Breast epithelium (tissue), 4 donors: ENCODE results near the gene SLC9A2. TPM values are rescaled to one million over a fixed set of nuclear protein-coding genes. Genes with fewer than 3 reads are reported as not detected.

Experiments used
- DNase-seq, 2 donors: peaks; one replicate each; pipeline ENCODE4 v3.0.0-alpha.2; 2019; ENCODE audit warnings: low spot score in 2 of 2
- H3K27ac ChIP-seq, 2 donors: fragments of 200-600 bp; sonication (generic) in 1 of 2; one replicate each; pipeline ENCODE4 v1.5.1; 2016 to 2019; ENCODE audit warnings: mild to moderate bottlenecking in 1 of 2
- H3K27me3 ChIP-seq, 2 donors: fragments of 200-600 bp; sonication (generic) in 1 of 2; one replicate each; pipeline versions ENCODE4 v1.5.1 to v1.6.0; 2017 to 2019; ENCODE audit warnings: control low read depth in 1 of 2, mild to moderate bottlenecking in 1 of 2
- H3K36me3 ChIP-seq: fragments of 200-600 bp; one replicate; pipeline ENCODE4 v1.5.1; 2019
- H3K4me1 ChIP-seq, 2 donors: fragments of 200-600 bp; sonication (generic); one replicate each; pipeline ENCODE4 v1.5.1; 2016 to 2019; ENCODE audit warnings: control low read depth in 1 of 2
- H3K4me3 ChIP-seq, 3 donors: fragments of 200-600 bp; sonication (generic); 1 replicate in 2 of 3; 2 replicates in 1 of 3; pipeline ENCODE4 v1.5.1; 2016 to 2019; ENCODE audit warnings: mild to moderate bottlenecking in 3 of 3, moderate library complexity in 2 of 3
- H3K9me3 ChIP-seq, 2 donors: fragments of 200-600 bp; sonication (generic) in 1 of 2; one replicate each; pipeline ENCODE4 v1.5.1; 2016 to 2019; ENCODE audit warnings: control low read depth in 1 of 2
- CTCF ChIP-seq, 3 donors: fragments of 450-650 bp; IDR thresholded peaks; one replicate each; pipeline ENCODE4 v1.5.1; 2016 to 2017; ENCODE audit warnings: antibody characterized with exemption in 3 of 3, mild to moderate bottlenecking in 3 of 3, moderate library complexity in 3 of 3
- POLR2A ChIP-seq: fragments of 450-650 bp; IDR thresholded peaks from one replicate; pipeline ENCODE4 v1.6.1; 2016; ENCODE audit warnings: antibody characterized with exemption, mild to moderate bottlenecking, moderate library complexity
- POLR2AphosphoS5 ChIP-seq, 3 donors: sonication (generic); formaldehyde crosslinking; IDR thresholded peaks; one replicate each; pipeline ENCODE4 v1.6.1; 2017; ENCODE audit warnings: antibody characterized with exemption in 3 of 3
- intact Hi-C: fragments of 100-400 bp; cut with DNase I; formaldehyde crosslinking; loops from one replicate; pipeline ENCODE4 v1.15.1; 2023; ENCODE audit warnings: low total_unique reads
- total RNA-seq, 3 donors: library from RNA; depleted of rRNA; stranded (reverse); fragments of >200 nt; gene quantifications; one replicate each; pipeline ENCODE4 v1.1.0, GENCODE V29; 2016

Gene SLC9A2
- total RNA-seq, 3 donors from 2014 or later: 0.16 to 0.98 (median 0.73) TPM

- TF ChIP-seq CTCF (IDR thresholded peaks at IDR 0.05) (no peak), POLR2AphosphoS5 (IDR thresholded peaks at IDR 0.05) (no peak), POLR2A (no peak)
- intact Hi-C loops: no loop called here
- Histone ChIP-seq H3K4me3 (peak overlapping the region in 1 of 3 donors; percentile 60), H3K27ac (no peak overlapping the region), H3K27me3 (peaks cover 0 to 36% of the 10 kb centered on the region in 2 donors), H3K4me1 (no peaks in the 10 kb centered on the region), H3K36me3 (no peaks in the 10 kb centered on the region), H3K9me3 (no peaks in the 10 kb centered on the region)
- DNase-seq: no peak
These were observed 979 bp downstream of the SLC9A2 start for GRCh38 chr2:102620332-102620731.

GRCh38 chr2:102621630-102622029 lies 2.3 kb downstream of the SLC9A2 start:
- H3K27me3 ChIP-seq: peaks cover 0 to 36% of the 10 kb centered on the region in 2 donors
- intact Hi-C loops: no loop called here
- no peaks in the 10 kb centered on the region for H3K9me3 ChIP-seq
- TF ChIP-seq POLR2AphosphoS5 (IDR thresholded peaks at IDR 0.05) (no peak), POLR2A (no peak), CTCF (IDR thresholded peaks at IDR 0.05) (no peak)
- H3K27ac ChIP-seq: no peak overlapping the region
- H3K4me3 ChIP-seq: no peak overlapping the region
- no peak for DNase-seq
- no peaks in the 10 kb centered on the region for H3K4me1 ChIP-seq
- H3K36me3 ChIP-seq: no peaks in the 10 kb centered on the region

GRCh38 chr2:102622646-102623045 lies 3.3 kb downstream of the SLC9A2 start:
- DNase-seq: no peak
- Histone ChIP-seq H3K4me3 (no peak overlapping the region), H3K27me3 (peaks cover 0 to 34% of the 10 kb centered on the region in 2 donors), H3K4me1 (no peaks in the 10 kb centered on the region), H3K36me3 (no peaks in the 10 kb centered on the region), H3K27ac (no peak overlapping the region), H3K9me3 (no peaks in the 10 kb centered on the region)
- TF ChIP-seq POLR2AphosphoS5 (IDR thresholded peaks at IDR 0.05): no peak
- TF ChIP-seq CTCF (IDR thresholded peaks at IDR 0.05): no peak
- no peak for TF ChIP-seq POLR2A
- intact Hi-C loops: no loop called here

DNA sequence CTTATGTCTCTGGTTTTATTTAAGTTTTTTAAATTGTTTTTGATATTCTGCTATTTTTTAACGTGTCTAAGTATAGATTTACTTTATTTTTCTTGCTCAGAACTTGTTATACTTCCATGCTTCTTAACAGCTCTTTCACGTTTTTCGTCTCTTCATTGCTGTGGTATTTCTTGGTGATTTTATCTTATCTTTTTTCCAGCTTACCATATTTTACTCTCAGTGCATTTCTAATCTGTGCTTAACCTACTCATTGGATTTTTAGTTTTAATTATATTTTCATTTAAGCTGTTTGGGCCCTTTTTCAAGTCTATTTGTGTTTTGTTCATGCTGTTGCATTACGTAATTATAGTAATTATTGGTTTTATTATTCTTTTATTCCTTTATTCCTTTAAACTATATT lies 11.1 kb downstream of the SLC9A2 start:
- no peaks in the 10 kb centered on the region for H3K4me1 ChIP-seq
- no peak overlapping the region for H3K27ac ChIP-seq
- H3K36me3 ChIP-seq: no peaks in the 10 kb centered on the region
- no peaks in the 10 kb centered on the region for H3K27me3 ChIP-seq
- H3K4me3 ChIP-seq: no peak overlapping the region
- no peak for DNase-seq
- no peaks in the 10 kb centered on the region for H3K9me3 ChIP-seq
- intact Hi-C loops: no loop called here
- TF ChIP-seq POLR2A (no peak), CTCF (IDR thresholded peaks at IDR 0.05) (no peak), POLR2AphosphoS5 (IDR thresholded peaks at IDR 0.05) (no peak)

DNA sequence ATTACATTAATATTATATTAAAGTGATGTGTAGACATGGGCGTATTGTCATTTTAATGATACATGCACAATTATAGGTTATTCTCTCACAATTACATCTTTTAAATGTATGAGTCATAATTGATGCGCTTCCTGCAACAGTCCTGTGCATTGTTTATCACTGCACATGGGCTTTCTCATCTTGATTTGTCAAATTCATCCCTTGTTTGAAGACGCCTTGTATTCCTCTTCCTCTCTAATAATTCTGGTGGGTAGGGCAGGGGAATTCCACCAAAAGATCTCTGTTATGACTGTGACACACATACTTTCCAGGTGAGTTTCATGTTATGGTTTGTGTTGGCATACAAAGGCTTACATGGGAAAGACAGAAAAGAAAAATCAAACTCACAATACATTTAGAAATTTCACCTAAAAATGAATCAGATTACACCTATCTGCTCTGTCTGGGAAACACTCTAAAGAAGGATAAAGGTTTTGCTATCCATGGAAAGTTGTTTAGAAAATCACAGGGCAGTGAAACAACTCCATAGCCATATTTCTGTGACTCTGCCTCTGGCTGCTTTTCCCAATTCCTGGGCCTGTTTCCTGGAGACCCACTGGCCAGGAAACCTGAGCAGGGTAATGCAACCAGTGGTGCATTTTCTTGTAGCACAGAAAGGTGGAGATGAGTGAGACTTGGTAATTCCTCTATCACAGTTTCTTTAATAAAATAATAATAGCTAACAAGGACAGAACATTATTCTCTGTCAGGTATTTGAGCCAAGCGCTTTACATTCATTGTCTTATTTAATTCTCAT lies 13.2 kb downstream of the SLC9A2 start:
- no peak for DNase-seq

More for the DNA sequence above, 13.2 kb downstream of the SLC9A2 start:
- Histone ChIP-seq H3K4me1 (no peaks in the 10 kb centered on the region), H3K27me3 (peaks cover 0 to 3% of the 10 kb centered on the region in 2 donors), H3K36me3 (no peaks in the 10 kb centered on the region), H3K9me3 (no peaks in the 10 kb centered on the region), H3K27ac (no peak overlapping the region), H3K4me3 (no peak overlapping the region)
- intact Hi-C loops: no loop called here
- TF ChIP-seq POLR2A: no peak
- TF ChIP-seq CTCF (IDR thresholded peaks at IDR 0.05): no peak
- no peak for TF ChIP-seq POLR2AphosphoS5 (IDR thresholded peaks at IDR 0.05)
